H1 (cell line): ENCODE data around the gene ATP5F1E. TPM values are rescaled to one million over a fixed set of nuclear protein-coding genes. Genes with fewer than 3 reads are reported as not detected.

Experiments
- CTCF ChIA-PET: fragments of 300-600 bp; sonication (Branson Sonifier 250); formaldehyde crosslinking; loops from one replicate; lab custom pipeline; 2021; ENCODE audit not compliant: partially characterized antibody; lab: Charles Lee
- POLR2A ChIA-PET: fragments of 300-600 bp; sonication (Branson Sonifier 250); formaldehyde crosslinking; loops from one replicate; lab custom pipeline; 2021; ENCODE audit warnings: inconsistent platforms; ENCODE audit not compliant: partially characterized antibody; lab: Charles Lee
- DNase-seq, 2 experiments: peaks; one replicate each; pipeline versions ENCODE4 v3.0.0 to v3.0.0-alpha.2; 2010 to 2022; ENCODE audit warnings: low spot score in 2 of 2, low read depth in 1 of 2, mixed read lengths in 1 of 2
- FAIRE-seq: peaks from 2 replicates; lab custom pipeline; 2011; peaks lifted over from hg19 to GRCh38; lab: Jason Lieb, UNC
- H2AFZ ChIP-seq: 2 replicates; pipeline ENCODE4 v1.8.1; 2012; ENCODE audit warnings: low read length, inconsistent platforms
- H2AK5ac ChIP-seq: 2 replicates; pipeline ENCODE4 v1.6.1; 2013; ENCODE audit warnings: low read depth, low read length
- H2BK120ac ChIP-seq: replicated peaks from 2 replicates; pipeline ENCODE3; 2013; ENCODE audit warnings: low read depth, low read length, inconsistent platforms
- H2BK12ac ChIP-seq: 2 replicates; pipeline ENCODE4 v1.6.1; 2013; ENCODE audit warnings: low read depth, low read length
- H2BK15ac ChIP-seq: 2 replicates; pipeline ENCODE4 v1.6.1; 2013; ENCODE audit warnings: low read length
- H2BK20ac ChIP-seq: 2 replicates; pipeline ENCODE4 v1.6.1; 2013; ENCODE audit warnings: low read length
- H2BK5ac ChIP-seq: 2 replicates; pipeline ENCODE4 v1.6.1; 2013; ENCODE audit warnings: low read depth, low read length
- H3K14ac ChIP-seq: 2 replicates; pipeline ENCODE4 v1.6.1; 2013; ENCODE audit warnings: inconsistent platforms; ENCODE audit not compliant: insufficient read length
- H3K18ac ChIP-seq: 2 replicates; pipeline ENCODE4 v1.6.1; 2013; ENCODE audit warnings: low read length; ENCODE audit errors: extremely low read depth
- H3K23ac ChIP-seq: 2 replicates; pipeline ENCODE4 v1.6.1; 2013; ENCODE audit warnings: inconsistent platforms; ENCODE audit not compliant: insufficient read length
- H3K23me2 ChIP-seq: 2 replicates; pipeline ENCODE4 v1.6.1; 2013; ENCODE audit warnings: low read depth, low read length
- H3K27ac ChIP-seq: 2 replicates; pipeline ENCODE4 v1.6.1; 2011; ENCODE audit warnings: low read depth, low read length, inconsistent platforms
- H3K27me3 ChIP-seq, 4 experiments: replicated peaks in 1 of 4; 1 replicate in 1 of 4; 2 replicates in 3 of 4; pipeline versions ENCODE4 v1.6.1 to v1.8.1; 2011 to 2013; ENCODE audit warnings: low read length in 3 of 4, mild to moderate bottlenecking in 3 of 4, inconsistent platforms in 2 of 4, mixed read lengths in 2 of 4, moderate library complexity in 1 of 4; ENCODE audit not compliant: control insufficient read depth in 3 of 4, insufficient read depth in 3 of 4; ENCODE audit errors: extremely low read depth in 1 of 4
- H3K36me3 ChIP-seq, 4 experiments: 2 replicates each; pipeline versions ENCODE4 v1.6.1 to v1.8.1; 2011 to 2013; ENCODE audit warnings: mild to moderate bottlenecking in 4 of 4, low read length in 3 of 4, moderate library complexity in 2 of 4, control low read depth in 1 of 4, inconsistent platforms in 1 of 4; ENCODE audit not compliant: insufficient read depth in 4 of 4, control insufficient read depth in 2 of 4
- H3K4ac ChIP-seq: replicated peaks from 2 replicates; pipeline ENCODE3; 2013; ENCODE audit warnings: low read length, low read depth, mixed read lengths, inconsistent platforms; ENCODE audit not compliant: insufficient read length
- H3K4me1 ChIP-seq, 4 experiments: replicated peaks in 1 of 4; 1 replicate in 1 of 4; 2 replicates in 3 of 4; pipeline versions ENCODE4 v1.6.1 to v1.8.1; 2011 to 2013; ENCODE audit warnings: low read length in 3 of 4, inconsistent platforms in 2 of 4, mixed read lengths in 1 of 4; ENCODE audit not compliant: insufficient read depth in 4 of 4, control insufficient read depth in 3 of 4
- H3K4me2 ChIP-seq, 2 experiments: 2 replicates each; pipeline versions ENCODE4 v1.6.1 to v1.8.1; 2011 to 2013; ENCODE audit warnings: low read depth in 2 of 2, low read length in 2 of 2, control low read depth in 1 of 2, inconsistent platforms in 1 of 2, mild to moderate bottlenecking in 1 of 2; ENCODE audit not compliant: insufficient read depth in 1 of 2
- H3K4me3 ChIP-seq, 4 experiments: fragments of 200-600, 300-600 bp in 1 of 4; sonication (generic), shearing (Covaris generic), sonication (Bioruptor Twin) in 1 of 4; 2 replicates each; pipeline versions ENCODE4 v1.5.1 to v1.8.1; 2011 to 2016; ENCODE audit warnings: low read length in 4 of 4, low read depth in 3 of 4, control low read depth in 2 of 4, inconsistent platforms in 2 of 4, mild to moderate bottlenecking in 2 of 4, mixed read lengths in 1 of 4, moderate library complexity in 1 of 4; ENCODE audit not compliant: insufficient read depth in 2 of 4; ENCODE audit errors: extremely low read depth in 1 of 4
- H3K56ac ChIP-seq: replicated peaks from 2 replicates; pipeline ENCODE3; 2013; ENCODE audit warnings: low read depth, mild to moderate bottlenecking, mixed read lengths, low read length, inconsistent platforms; ENCODE audit not compliant: insufficient read length
- H3K79me1 ChIP-seq: 2 replicates; pipeline ENCODE4 v1.6.1; 2013; ENCODE audit warnings: low read depth, low read length, control low read depth
- H3K79me2 ChIP-seq, 2 experiments: 2 replicates each; pipeline versions ENCODE4 v1.6.1 to v1.8.1; 2012 to 2013; ENCODE audit warnings: low read length in 2 of 2, mild to moderate bottlenecking in 2 of 2, inconsistent platforms in 1 of 2; ENCODE audit not compliant: insufficient read depth in 2 of 2, control insufficient read depth in 1 of 2
- H3K9ac ChIP-seq, 4 experiments: replicated peaks in 1 of 4; 1 replicate in 1 of 4; 2 replicates in 3 of 4; pipeline versions ENCODE4 v1.6.1 to v1.8.1; 2011 to 2013; ENCODE audit warnings: low read depth in 3 of 4, low read length in 3 of 4, control low read depth in 2 of 4, mild to moderate bottlenecking in 2 of 4, moderate library complexity in 2 of 4, inconsistent platforms in 1 of 4; ENCODE audit errors: extremely low read depth in 1 of 4
- H3K9me3 ChIP-seq, 2 experiments: 2 replicates each; pipeline versions ENCODE4 v1.6.1 to v1.8.1; 2012 to 2013; ENCODE audit warnings: mild to moderate bottlenecking in 2 of 2, moderate library complexity in 2 of 2, control low read depth in 1 of 2, inconsistent platforms in 1 of 2, low read depth in 1 of 2, low read length in 1 of 2, mixed read lengths in 1 of 2; ENCODE audit not compliant: insufficient read depth in 2 of 2
- H4K20me1 ChIP-seq, 2 experiments: replicated peaks in 1 of 2; 2 replicates each; pipeline versions ENCODE3 to v1.8.1; 2011 to 2013; ENCODE audit warnings: inconsistent platforms in 2 of 2, low read length in 2 of 2, mild to moderate bottlenecking in 1 of 2; ENCODE audit not compliant: insufficient read depth in 2 of 2, control insufficient read depth in 1 of 2
- H4K5ac ChIP-seq: 2 replicates; pipeline ENCODE4 v1.6.1; 2013; ENCODE audit warnings: low read length, low read depth, mixed read lengths, inconsistent platforms; ENCODE audit not compliant: insufficient read length
- H4K8ac ChIP-seq: 2 replicates; pipeline ENCODE4 v1.8.0; 2013; ENCODE audit warnings: mild to moderate bottlenecking, moderate library complexity, low read length, inconsistent platforms; ENCODE audit not compliant: insufficient read depth; ENCODE audit errors: extremely low read depth
- H4K91ac ChIP-seq: replicated peaks from 2 replicates; pipeline ENCODE3; 2013; ENCODE audit warnings: low read length, mixed read lengths, inconsistent platforms; ENCODE audit not compliant: insufficient read length
- ASH2L ChIP-seq: fragments of 200-600, 300-600 bp; sonication (generic); IDR thresholded peaks from one replicate; pipeline ENCODE4 v1.7.1; 2017; ENCODE audit warnings: low read length
- CTBP2 ChIP-seq: IDR thresholded peaks from 2 replicates; pipeline ENCODE4 v1.7.0; 2011; ENCODE audit warnings: borderline replicate concordance, mild to moderate bottlenecking, moderate library complexity, mixed read lengths, low read length; ENCODE audit not compliant: insufficient read depth, insufficient read length
- GTF2F1 ChIP-seq: IDR thresholded peaks from 2 replicates; pipeline ENCODE4 v1.6.1; 2012; ENCODE audit warnings: low read depth, low read length, improper control_type of control experiment, borderline replicate concordance
- KDM4A ChIP-seq: IDR thresholded peaks from one replicate; pipeline ENCODE4 v1.7.1; 2012; ENCODE audit warnings: low read depth, mild to moderate bottlenecking, moderate library complexity, low read length, inconsistent platforms; ENCODE audit not compliant: severe bottlenecking
- PHF8 ChIP-seq: fragments of 200-600 bp; sonication (generic); conservative IDR thresholded peaks from 2 replicates; pipeline ENCODE4 v1.7.1; 2012; ENCODE audit warnings: low read depth, mild to moderate bottlenecking, inconsistent platforms, low read length, moderate library complexity
- RAD21 ChIP-seq, 2 experiments: IDR thresholded peaks in 1 of 2; conservative IDR thresholded peaks in 1 of 2; 2 replicates each; pipeline ENCODE4 v1.6.1; 2011; ENCODE audit warnings: low read depth in 2 of 2, low read length in 2 of 2, improper control_type of control experiment in 1 of 2, inconsistent platforms in 1 of 2, mild to moderate bottlenecking in 1 of 2, moderate library complexity in 1 of 2
- SIN3A ChIP-seq, 2 experiments: IDR thresholded peaks in 1 of 2; conservative IDR thresholded peaks in 1 of 2; 2 replicates each; pipeline ENCODE4 v1.6.1; 2011 to 2012; ENCODE audit warnings: low read length in 2 of 2, improper control_type of control experiment in 1 of 2, low read depth in 1 of 2, mild to moderate bottlenecking in 1 of 2
- SUZ12 ChIP-seq: fragments of 200-600 bp; sonication (generic); IDR thresholded peaks from 2 replicates; pipeline ENCODE4 v1.6.1; 2012; ENCODE audit warnings: mild to moderate bottlenecking, inconsistent platforms, low read length, moderate library complexity, mixed read lengths
- TAF1 ChIP-seq: IDR thresholded peaks from 2 replicates; pipeline ENCODE4 v1.6.1; 2011; ENCODE audit warnings: mild to moderate bottlenecking, low read depth, low read length
- TEAD4 ChIP-seq: IDR thresholded peaks from 2 replicates; pipeline ENCODE4 v1.6.1; 2012; ENCODE audit warnings: low read depth, low read length, inconsistent platforms, mixed read lengths
- WGBS, 2 experiments: shearing (Covaris generic) in 1 of 2; methylation state at CpG; one replicate each; pipeline versions ENCODE4 v1.1.6 to v1.1.7; 2013 to 2015; ENCODE audit warnings: low lambda C conversion rate in 2 of 2, mixed read lengths in 2 of 2, inconsistent platforms in 1 of 2, low coverage in 1 of 2, missing lambda C conversion rate in 1 of 2; ENCODE audit not compliant: insufficient replicate concordance in 2 of 2, insufficient coverage in 1 of 2, insufficient read length in 1 of 2; ENCODE audit errors: extremely low coverage in 1 of 2, missing lambda C conversion rate in 1 of 2; 5-methylcytosine and 5-hydroxymethylcytosine counted together
- polyA plus RNA-seq, 7 experiments: library from polyadenylated mRNA; depleted of rRNA in 3 of 7; stranded (reverse) in 5 of 7; unstranded in 2 of 7; fragments of >200 nt in 5 of 7; fragments of 200-250 nt in 2 of 7; gene quantifications; 1 replicate in 5 of 7; 2 replicates in 1 of 7; 4 replicates in 1 of 7; pipeline versions ENCODE4 v1.2.1 to v1.2.3, GENCODE V29; 2011 to 2013; ENCODE audit warnings: missing spikeins in 2 of 7, mixed read lengths in 2 of 7
- total RNA-seq: library from RNA; stranded (reverse); fragmentation: NEBNext Ultra II Directional; extraction: Animal tissue kit (Norgen Biotek cat#: 25700); gene quantifications from 2 replicates; pipeline ENCODE4 v1.2.1, GENCODE V29; 2021

Gene ATP5F1E
- total and polyA plus RNA-seq, 2 of the 8 experiments (the other 6 are each of a cell fraction or from before 2014, with no cell fraction given) = 15.7 to 47.8 TPM

- WGBS, 2 experiments = 9% methylated on average over 23 of the region's 82 CpGs; no CpG with 5 or more reads in 1 of the 2 experiments
- FAIRE-seq = no peak
- TF ChIP-seq KDM4A = peak; percentile 55
- TF ChIP-seq TAF1 = 0 out of 2 replicates have a peak, but pooled peaks have one; percentile 20
- TF ChIP-seq PHF8 = peak; percentile 66
- no peak for TF ChIP-seq TEAD4
- no peak for TF ChIP-seq GTF2F1
- no peak; a peak in 1 of 4 replicates for TF ChIP-seq RAD21 (IDR thresholded peaks at IDR 0.05 in 1 of 2, conservative IDR thresholded peaks at IDR 0.05 in 1 of 2; ENCODE audit: low read depth in 2 of 2, low read length in 2 of 2)
- TF ChIP-seq ASH2L = peak; percentile 28
- TF ChIP-seq CTBP2 = no peak
- 0 out of 2 replicates have a peak, but pooled peaks have one; percentile 13 for TF ChIP-seq SUZ12
- TF ChIP-seq SIN3A (conservative IDR thresholded peaks at IDR 0.05 in 1 of 2, IDR thresholded peaks at IDR 0.05 in 1 of 2; ENCODE audit: low read depth in 1 of 2, low read length in 2 of 2) = no peak
Observed at GRCh38 chr20:59006864-59007664, 25.1 kb downstream of the ATP5F1E start, which contains the start of gene CTSZ. TSS of gene CTSZ (minus strand) at chr20:59007254. CDS start at chr20:59007128, 126 bp downstream.

More at GRCh38 chr20:59006864-59007664, 25.1 kb downstream of the ATP5F1E start, which contains the start of gene CTSZ:
- H3K79me1 ChIP-seq = no peaks in the 10 kb centered on the region
- POLR2A ChIA-PET = interaction anchor here (1.2 kb wide), 2 partner anchors 14 to 23 kb away, joined by 3 read pairs; no protein-coding TSS in a partner anchor
- H3K23me2 ChIP-seq = peaks cover 2% of the 10 kb centered on the region; the same call in 1 of the 2 replicates
- H4K91ac ChIP-seq = peak within 1 kb of the TSS; percentile 83
- H2AK5ac ChIP-seq = peak within 1 kb of the TSS; percentile 24; the same call in 1 of the 2 replicates
- H3K9me3 ChIP-seq = no peaks in the 10 kb centered on the region
- no peak within 1 kb of the TSS for H3K14ac ChIP-seq
- H3K56ac ChIP-seq = no peak within 1 kb of the TSS
- CTCF ChIA-PET = interaction anchor here (0.5 kb wide), 1 partner anchor 25 kb away, joined by 3 read pairs; the partner anchor contains the start of gene NELFCD
- H3K4me1 ChIP-seq = peaks cover 0 to 8% (median 7%) of the 10 kb centered on the region in 4 experiments; a peak in 3 of 7 replicates
- H3K27me3 ChIP-seq = peaks cover 0 to 12% (median 5%) of the 10 kb centered on the region in 4 experiments; a peak in 3 of 7 replicates
- peak within 1 kb of the TSS; percentile 60; the same call in 1 of the 2 replicates for H3K18ac ChIP-seq
- no peak within 1 kb of the TSS for H3K4ac ChIP-seq
- DNase-seq = peak in 1 of 2 experiments; percentile 76
- H2AFZ ChIP-seq = no peak within 1 kb of the TSS
- H2BK5ac ChIP-seq = no peak within 1 kb of the TSS
- peaks cover 0 to 6% of the 10 kb centered on the region in 2 experiments for H4K20me1 ChIP-seq
- no peak within 1 kb of the TSS for H2BK20ac ChIP-seq
- H3K4me3 ChIP-seq = peak within 1 kb of the TSS; percentile 51 to 65 (median 56)
- peak within 1 kb of the TSS in 2 of 4 experiments; percentile 42 to 58; a peak in 5 of 7 replicates for H3K9ac ChIP-seq
- H4K5ac ChIP-seq = no peak within 1 kb of the TSS
- H3K79me2 ChIP-seq = no peaks in the 10 kb centered on the region
- no peak within 1 kb of the TSS for H3K23ac ChIP-seq
- H3K36me3 ChIP-seq = no peaks in the 10 kb centered on the region
- peak within 1 kb of the TSS; percentile 18 for H4K8ac ChIP-seq
- peak within 1 kb of the TSS; percentile 12; the same call in 1 of the 2 replicates for H2BK15ac ChIP-seq
- no peak within 1 kb of the TSS for H2BK120ac ChIP-seq
- H2BK12ac ChIP-seq = peak within 1 kb of the TSS; percentile 50
- H3K27ac ChIP-seq = no peak within 1 kb of the TSS; the same call in 1 of the 2 replicates
- H3K4me2 ChIP-seq = peak within 1 kb of the TSS; percentile 48 to 90
